PFSK-1 (cell line): ENCODE measurements around the gene BRICD5.

ENCODE experiments used
- FOXP2 ChIP-seq: optimal IDR thresholded peaks from 2 replicates; pipeline ENCODE3; 2011; ENCODE audit warnings: borderline replicate concordance, control low read depth, inconsistent platforms; ENCODE audit not compliant: insufficient read depth; ENCODE audit errors: extremely low read length, extremely low read depth
- POLR2AphosphoS5 ChIP-seq: IDR thresholded peaks from 2 replicates; pipeline ENCODE4 v1.6.1; 2012; ENCODE audit warnings: low read depth, mild to moderate bottlenecking, control low read depth, low read length, moderate library complexity
- TAF1 ChIP-seq: IDR thresholded peaks from 2 replicates; pipeline ENCODE4 v1.6.1; 2012; ENCODE audit warnings: low read length, control low read depth, borderline replicate concordance; ENCODE audit not compliant: insufficient read depth
- TF ChIP-seq, protein P1 (sequence below), 2 experiments: IDR thresholded peaks; 2 replicates each; pipeline versions ENCODE4 v1.6.1 to v1.8.0; 2011 to 2012; ENCODE audit warnings: low read depth in 2 of 2, low read length in 2 of 2, control low read depth in 1 of 2, inconsistent platforms in 1 of 2, mild to moderate bottlenecking in 1 of 2, moderate library complexity in 1 of 2; ENCODE audit not compliant: insufficient read depth in 1 of 2

DNA sequence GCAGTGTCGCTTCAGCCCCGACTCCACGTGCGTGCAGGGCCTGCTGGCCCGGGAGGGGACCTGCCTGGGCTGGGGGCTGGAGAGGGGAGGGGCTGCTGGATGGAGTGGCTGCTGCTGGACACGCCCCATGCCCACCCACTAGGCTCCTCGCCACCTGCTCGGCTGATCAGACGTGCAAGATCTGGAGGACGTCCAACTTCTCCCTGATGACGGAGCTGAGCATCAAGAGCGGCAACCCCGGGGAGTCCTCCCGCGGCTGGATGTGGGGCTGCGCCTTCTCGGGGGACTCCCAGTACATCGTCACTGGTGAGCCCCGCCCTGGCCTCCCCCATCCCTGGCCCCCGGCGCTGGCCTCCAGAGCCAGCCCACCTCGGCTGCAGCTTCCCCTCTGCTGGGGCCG, 2.4 kb downstream of the BRICD5 start:
- no peak for TF ChIP-seq POLR2AphosphoS5
- TF ChIP-seq, protein P1, sequence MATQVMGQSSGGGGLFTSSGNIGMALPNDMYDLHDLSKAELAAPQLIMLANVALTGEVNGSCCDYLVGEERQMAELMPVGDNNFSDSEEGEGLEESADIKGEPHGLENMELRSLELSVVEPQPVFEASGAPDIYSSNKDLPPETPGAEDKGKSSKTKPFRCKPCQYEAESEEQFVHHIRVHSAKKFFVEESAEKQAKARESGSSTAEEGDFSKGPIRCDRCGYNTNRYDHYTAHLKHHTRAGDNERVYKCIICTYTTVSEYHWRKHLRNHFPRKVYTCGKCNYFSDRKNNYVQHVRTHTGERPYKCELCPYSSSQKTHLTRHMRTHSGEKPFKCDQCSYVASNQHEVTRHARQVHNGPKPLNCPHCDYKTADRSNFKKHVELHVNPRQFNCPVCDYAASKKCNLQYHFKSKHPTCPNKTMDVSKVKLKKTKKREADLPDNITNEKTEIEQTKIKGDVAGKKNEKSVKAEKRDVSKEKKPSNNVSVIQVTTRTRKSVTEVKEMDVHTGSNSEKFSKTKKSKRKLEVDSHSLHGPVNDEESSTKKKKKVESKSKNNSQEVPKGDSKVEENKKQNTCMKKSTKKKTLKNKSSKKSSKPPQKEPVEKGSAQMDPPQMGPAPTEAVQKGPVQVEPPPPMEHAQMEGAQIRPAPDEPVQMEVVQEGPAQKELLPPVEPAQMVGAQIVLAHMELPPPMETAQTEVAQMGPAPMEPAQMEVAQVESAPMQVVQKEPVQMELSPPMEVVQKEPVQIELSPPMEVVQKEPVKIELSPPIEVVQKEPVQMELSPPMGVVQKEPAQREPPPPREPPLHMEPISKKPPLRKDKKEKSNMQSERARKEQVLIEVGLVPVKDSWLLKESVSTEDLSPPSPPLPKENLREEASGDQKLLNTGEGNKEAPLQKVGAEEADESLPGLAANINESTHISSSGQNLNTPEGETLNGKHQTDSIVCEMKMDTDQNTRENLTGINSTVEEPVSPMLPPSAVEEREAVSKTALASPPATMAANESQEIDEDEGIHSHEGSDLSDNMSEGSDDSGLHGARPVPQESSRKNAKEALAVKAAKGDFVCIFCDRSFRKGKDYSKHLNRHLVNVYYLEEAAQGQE (IDR thresholded peaks at IDR 0.05; ENCODE audit: insufficient read depth in 1 of 2, low read depth in 2 of 2, low read length in 2 of 2), result no peak
- TF ChIP-seq TAF1, result no peak
- no peak for TF ChIP-seq FOXP2
